Activated T-cell treated with anti-CD3 and anti-CD28 coated beads, Interleukin-2, amount 50 U/mL, for 48 hours (primary cell): Measurements from ENCODE around the gene CIAO3.
A peak's percentile ranks its signal among the peaks of the same experiment; 100 is the strongest.

Experiments used
- DNase-seq, 2 experiments: peaks; one replicate each; pipeline ENCODE4 v3.0.0-alpha.2; 2020

Gene CIAO3

DNA sequence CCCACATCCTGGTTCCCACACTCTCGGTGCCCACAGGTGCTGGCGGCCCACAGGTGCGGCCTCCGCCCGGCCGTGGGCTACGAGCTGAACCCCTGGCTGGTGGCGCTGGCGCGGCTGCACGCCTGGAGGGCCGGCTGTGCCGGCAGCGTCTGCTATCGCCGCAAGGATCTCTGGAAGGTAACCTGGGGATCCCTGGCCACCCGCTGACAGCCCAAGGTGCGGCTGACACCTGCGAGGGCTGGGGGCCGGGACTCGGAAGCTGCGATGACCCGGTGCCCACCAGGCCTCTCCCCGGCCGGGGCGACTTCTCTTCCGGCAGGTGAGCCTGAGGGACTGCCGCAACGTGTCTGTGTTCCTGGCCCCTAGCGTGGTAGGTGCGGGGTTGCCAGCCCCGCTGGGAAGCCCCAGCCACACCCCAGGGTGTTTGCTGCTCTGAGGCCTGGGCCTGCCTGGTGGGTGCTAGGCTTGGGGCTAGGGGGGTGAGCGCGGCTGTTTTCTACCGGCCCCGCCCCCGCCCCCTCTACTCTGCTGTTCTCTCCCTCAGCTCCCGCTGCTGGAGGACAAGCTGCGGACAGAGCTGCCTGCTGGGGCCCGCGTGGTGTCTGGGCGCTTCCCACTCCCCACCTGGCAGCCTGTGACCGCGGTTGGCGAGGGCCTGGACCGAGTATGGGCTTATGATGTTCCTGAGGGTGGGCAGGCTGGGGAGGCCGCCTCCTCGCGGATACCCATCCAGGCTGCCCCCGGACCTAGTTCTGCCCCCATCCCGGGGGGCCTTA is 18.8 kb downstream of the CIAO3 start:
- no peak for DNase-seq

- DNase-seq: peak; percentile 84 to 89
Measured at GRCh38 chr16:720990-721764, 19.6 kb downstream of the CIAO3 start, which contains the start of gene ANTKMT. TSS of gene ANTKMT (plus strand) at chr16:721146. CDS start at chr16:721275, 129 bp downstream.

GRCh38 chr16:720447-720989 is 20.3 kb downstream of the CIAO3 start:
- peak; percentile 74 to 78 for DNase-seq

- no peak for DNase-seq
Measured at GRCh38 chr16:719815-720446, 20.9 kb downstream of the CIAO3 start.

- no peak for DNase-seq
Measured at GRCh38 chr16:718922-719321, 21.9 kb downstream of the CIAO3 start.

- DNase-seq: no peak
Measured at GRCh38 chr16:718389-718788, 22.4 kb downstream of the CIAO3 start.

DNA sequence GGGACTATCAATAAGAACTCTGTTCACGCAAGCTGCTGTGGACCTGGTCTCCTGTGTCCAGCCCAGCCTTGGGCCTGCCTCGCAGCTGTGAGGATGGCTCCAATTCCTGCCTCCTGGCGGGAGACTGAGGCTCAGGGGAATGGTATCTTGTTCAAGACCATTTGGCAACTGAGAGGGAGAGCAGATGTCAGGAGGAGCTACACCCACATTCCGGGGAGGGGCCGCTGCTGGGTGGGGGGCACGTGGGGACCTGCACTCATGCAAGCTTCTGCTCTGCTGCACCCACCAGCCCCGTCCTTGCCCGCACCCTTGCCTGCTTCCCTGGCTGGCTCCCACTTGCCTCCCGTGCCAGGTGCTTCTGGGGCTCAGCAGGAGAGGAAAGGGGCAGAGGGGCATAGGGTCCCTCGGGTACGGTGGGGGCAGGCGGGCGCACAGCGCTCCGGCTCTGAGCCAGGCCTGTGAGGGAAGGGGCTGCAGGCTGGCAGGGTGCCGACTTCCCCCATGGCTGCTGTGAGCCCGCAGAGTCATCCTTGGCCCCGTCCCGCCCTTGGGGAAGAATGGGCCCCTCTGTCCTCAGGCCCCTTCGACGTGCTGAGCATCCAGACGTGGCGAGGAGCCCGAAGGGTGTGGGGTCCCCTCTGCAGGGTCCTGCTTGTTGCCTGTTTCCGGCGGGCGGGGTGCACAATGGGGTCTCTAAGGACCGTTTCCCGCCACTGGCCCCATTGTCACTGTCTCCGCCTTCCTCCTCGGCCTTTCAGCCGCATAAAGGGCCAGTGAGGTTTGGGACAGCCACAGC is 23.1 kb downstream of the CIAO3 start:
- DNase-seq: no peak

DNA sequence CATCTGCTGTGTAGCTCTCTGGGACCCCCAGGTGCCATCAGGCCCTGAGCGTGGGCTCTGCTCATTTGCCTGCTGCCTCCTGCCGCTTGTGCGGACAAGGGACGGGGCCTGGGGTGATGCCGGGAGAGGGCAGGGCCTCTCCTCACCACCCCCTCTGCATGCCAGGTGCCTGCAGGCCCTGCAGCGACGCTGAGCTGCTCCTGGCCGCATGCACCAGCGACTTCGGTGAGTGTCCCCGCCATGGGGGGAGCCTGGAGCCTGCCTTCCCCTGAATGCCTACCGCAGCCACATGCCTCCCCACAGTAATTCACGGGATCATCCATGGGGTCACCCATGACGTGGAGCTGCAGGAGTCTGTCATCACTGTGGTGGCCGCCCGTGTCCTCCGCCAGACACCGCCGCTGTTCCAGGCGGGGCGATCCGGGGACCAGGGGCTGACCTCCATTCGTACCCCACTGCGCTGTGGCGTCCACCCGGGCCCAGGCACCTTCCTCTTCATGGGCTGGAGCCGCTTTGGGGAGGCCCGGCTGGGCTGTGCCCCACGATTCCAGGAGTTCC is 23.9 kb downstream of the CIAO3 start:
- no peak for DNase-seq

DNA sequence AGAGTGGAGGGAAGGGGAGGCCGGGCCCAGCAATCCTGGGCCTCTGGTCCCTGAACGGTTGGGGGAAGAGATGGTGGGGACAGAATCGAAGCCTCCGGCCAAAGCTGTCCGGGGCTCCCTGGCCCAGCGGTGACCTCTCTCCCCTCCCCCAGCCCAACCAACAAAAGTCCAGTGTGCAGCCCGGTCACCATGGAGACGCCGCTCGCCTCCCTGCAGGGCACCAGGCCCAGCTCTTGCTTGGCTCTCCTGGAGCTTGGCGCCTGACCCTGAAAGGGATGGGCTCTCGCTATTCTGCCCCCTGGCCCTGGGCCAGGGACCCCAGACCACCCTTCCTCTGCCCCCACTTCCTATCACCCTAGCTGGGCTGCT is 24.6 kb downstream of the CIAO3 start:
- DNase-seq: no peak

DNA sequence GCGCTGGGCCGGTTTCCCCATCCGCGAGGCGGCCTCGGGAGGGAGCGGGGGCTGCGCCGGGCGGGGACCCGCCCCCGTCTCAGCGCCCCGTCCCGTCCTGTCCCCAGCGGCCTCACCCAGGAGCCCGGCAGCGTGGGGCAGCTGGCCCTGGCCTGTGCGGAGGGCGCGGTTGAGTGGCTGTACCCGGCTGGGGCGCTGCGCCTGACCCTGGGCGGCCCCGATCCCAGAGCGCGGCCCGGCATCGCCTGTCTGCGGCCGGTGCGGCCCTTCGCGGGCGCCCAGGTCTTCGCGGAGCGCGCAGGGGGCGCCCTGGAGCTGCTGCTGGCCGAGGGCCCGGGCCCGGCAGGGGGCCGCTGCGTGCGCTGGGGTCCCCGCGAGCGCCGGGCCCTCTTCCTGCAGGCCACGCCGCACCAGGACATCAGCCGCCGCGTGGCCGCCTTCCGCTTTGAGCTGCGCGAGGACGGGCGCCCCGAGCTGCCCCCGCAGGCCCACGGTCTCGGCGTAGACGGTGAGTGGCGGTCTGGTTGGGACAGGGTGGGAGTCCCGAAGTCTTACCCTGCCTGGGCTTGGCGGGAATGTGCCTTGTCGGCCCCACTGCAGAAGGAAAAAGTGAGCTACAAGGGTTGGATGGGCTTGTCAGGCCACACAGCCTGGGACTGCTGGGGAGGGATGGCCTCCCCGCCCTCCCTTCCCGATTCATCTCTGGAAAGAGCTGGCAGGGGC is 25.2 kb downstream of the CIAO3 start:
- DNase-seq: peak; percentile 50 to 68

GRCh38 chr16:714558-715476 is 26.0 kb downstream of the CIAO3 start, which contains the start of gene METRN:
TSS of gene METRN (plus strand) at chr16:715118. CDS start at chr16:715290, 172 bp downstream.
- DNase-seq: peak; percentile 92 to 95

DNA sequence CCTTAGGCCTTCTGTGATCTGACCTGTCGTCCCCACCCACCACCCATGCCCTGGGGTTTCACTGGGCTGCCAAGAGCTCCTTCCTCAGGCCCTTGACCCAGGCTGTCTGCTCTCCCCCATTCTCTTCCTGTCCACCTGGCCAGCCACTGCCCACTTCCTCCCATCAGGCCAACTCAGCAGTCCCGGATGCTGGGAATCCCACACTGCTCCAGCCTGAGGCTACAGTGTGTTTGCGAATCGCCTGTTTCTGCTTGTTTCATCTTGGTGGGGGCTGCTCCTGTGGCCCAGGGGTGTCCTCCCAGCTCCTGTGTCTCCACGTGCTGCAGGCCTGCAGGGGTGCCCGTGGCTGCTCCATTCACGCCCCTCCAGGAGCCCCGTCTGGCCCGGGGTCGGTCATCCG is 26.7 kb downstream of the CIAO3 start:
- no peak for DNase-seq

DNA sequence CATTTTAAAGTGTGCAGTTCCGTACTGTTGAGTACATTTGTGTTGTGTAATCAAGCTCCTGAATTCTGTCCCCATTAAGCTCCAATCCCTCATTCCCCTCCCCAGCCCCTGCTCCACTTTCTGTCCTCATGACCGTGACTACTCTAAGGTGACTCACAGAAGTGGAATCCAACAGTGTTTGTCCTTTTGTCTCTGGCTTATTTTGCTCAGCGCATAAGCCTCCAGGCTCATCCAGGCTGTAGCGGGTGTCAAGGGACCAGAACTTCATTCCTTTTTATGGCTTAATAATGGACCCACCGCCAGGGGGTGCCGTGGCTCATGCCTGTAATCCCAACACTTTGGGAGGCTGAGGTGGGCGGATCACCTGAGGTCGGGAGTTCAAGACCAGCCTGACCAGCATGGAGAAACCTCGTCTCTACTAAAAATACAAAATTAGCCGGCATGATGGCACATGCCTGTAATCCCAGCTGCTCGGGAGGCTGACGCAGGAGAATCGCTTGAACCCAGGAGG is 28.0 kb downstream of the CIAO3 start:
- DNase-seq: peak; percentile 82 to 83

DNA sequence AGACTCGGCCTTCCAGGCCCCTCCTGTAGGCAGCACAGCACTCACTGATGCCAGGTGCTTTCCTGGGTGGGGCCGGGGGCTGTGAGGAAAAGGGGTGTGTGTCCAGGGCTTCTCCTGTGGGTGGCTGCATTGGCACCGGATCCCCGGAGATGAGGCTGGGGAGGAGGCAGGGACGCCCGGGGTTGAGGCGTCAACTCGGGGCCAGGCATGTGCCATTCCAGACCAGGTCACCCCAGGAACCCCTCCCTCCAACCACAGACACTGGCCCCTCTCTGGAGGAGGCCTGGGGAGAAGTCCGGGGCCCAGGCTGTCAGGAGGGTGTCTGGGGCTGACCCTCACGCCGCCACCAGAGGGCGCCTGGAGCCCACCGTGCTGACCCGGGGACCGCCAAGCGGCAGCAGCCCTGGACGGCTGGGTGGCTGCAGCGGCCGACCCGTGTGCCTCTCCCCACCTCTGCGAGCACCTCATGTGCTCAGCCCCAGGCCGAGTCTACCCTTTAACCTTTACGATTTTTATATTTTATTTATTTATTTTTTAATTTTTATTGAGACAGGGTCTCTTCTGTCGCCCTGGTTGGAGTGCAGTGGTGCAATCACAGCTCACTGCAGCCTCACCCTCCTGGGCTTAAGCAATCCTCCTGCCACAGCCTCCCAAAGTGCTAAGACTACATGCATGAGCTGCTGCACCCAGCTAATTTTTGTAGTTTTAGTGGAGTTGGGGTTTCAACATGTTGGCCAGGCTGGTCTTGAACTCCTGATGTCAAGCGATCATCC is 29.1 kb downstream of the CIAO3 start:
- peak; percentile 84 to 89 for DNase-seq

GRCh38 chr16:711084-711483 is 29.7 kb downstream of the CIAO3 start:
- no peak for DNase-seq

GRCh38 chr16:710500-711075 is 30.2 kb downstream of the CIAO3 start:
- DNase-seq: no peak

GRCh38 chr16:709566-710499 is 31.0 kb downstream of the CIAO3 start:
- no peak for DNase-seq

DNA sequence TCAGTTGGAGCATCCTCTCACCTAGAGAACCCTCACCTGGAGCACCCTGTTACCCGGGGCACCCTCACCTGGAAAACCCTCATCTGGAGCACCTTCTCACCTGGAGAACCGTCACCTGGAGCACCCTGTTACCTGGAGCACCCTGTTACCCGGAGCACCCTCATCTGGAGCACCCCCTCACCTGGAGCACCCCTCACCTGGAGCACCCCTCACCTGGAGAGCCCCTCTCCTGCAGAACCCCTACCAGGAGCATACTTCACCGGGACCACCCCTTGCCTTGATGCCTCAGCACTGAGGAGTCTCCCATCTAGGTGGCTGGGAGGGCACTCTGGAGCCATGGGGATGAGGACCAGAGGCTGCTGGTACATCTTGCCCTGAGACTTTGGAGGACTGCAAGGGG is 31.8 kb downstream of the CIAO3 start:
- no peak for DNase-seq
